GM21381 (cell line): ENCODE measurements around the gene TMEM248.
A peak's percentile ranks its signal among the peaks of the same experiment; 100 is the strongest.
"Not testable (repeated sequence)": the region's sequence is repeated elsewhere in the genome, so short reads cannot be mapped to it uniquely, and the experiment has no call there.

Source experiments
- ATAC-seq: cut with Tn5 transposase; IDR thresholded peaks from one replicate; pipeline ENCODE4 v1.9.1; 2021; ENCODE audit warnings: mild to moderate bottlenecking, moderate library complexity; ENCODE audit not compliant: unreplicated experiment

TMEM248 gene, protein sequence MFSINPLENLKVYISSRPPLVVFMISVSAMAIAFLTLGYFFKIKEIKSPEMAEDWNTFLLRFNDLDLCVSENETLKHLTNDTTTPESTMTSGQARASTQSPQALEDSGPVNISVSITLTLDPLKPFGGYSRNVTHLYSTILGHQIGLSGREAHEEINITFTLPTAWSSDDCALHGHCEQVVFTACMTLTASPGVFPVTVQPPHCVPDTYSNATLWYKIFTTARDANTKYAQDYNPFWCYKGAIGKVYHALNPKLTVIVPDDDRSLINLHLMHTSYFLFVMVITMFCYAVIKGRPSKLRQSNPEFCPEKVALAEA

DNA sequence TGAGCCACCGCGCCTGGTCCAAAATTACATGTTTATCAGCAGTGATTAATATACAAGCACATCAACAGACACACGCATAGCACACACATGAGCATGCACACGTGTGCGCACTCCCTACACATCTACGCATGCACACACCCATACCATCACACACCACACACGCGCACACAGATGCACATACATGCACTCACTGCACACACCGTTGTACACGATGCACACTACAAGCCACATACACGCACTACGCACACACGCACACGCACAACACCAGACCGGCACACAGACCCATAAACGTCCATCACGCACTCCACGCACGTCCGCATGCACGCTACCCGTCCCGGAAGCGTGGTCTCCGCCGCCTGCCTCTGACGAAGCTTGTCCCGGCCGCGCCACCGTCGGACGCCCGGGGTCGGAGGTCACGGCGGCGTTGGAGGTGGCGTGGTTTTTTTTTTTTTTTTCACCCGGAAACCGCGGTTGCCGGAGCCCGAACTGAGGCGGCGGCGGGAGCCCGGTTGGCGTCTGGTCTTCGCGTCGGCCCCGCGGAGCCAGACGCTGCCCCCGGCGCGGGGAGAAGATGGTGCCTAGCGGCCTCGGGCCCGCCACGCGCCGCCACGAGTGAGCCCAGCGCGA lies at the start of gene TMEM248:
Gene TMEM248, plus strand, starts transcription at position 457 of the 627 bp plus-strand sequence. CDS start 20,641 bp downstream, outside the sequence.
- peak; percentile 85 for ATAC-seq

DNA sequence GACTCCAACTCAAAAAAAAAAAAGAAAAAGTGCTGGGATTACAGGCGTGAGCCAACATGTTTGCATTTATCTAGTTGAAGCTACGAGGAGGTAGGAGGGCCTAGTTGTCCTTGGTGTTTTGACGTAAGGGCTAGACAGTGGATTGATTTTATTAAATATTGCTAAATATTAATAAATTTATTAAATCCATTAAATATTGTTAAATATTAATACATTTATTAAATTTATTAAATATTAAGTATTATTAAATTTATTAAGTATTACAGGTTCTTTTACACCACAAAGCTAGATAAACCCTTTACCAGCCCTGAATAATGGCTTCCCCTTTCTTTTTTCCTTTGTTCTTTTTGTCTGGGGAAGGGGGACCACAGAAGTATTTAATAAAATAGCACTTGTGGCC lies 47.5 kb upstream of the TMEM248 start:
- ATAC-seq, result no peak

DNA sequence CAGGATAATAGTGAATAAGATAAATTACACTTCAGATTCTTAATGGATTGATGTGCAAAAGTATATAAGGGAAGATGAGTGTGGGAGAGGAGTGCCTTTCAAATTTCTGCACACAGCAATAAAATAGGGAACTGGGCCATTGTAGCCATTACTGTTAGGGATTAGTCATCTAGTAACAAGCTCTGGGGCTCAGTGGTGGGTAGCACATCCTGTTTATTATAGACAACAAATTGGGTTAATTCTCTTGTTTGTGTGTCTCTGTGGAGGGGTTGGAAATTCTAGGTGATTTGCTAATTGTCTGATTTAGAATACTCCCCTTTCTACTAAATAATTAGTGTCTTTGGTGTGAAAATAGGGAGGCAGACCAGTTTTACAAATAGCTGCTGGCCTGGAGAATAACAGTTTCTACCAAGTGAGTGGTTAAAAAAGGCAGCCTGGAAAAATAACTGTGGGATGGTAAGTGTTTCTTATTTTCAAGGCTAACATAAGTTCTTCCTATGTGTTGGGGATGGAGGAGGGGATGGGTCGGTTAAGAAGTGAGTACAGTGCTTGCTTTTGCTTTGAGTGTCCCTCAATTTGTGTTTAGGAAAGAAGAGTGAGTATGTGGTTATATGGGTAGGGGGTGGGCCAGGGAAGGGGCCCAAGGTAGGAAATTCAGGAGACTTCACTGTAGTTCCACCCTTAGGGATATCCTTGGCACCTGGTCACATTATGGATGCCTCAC lies 43.3 kb upstream of the TMEM248 start:
- peak; percentile 95 for ATAC-seq

DNA sequence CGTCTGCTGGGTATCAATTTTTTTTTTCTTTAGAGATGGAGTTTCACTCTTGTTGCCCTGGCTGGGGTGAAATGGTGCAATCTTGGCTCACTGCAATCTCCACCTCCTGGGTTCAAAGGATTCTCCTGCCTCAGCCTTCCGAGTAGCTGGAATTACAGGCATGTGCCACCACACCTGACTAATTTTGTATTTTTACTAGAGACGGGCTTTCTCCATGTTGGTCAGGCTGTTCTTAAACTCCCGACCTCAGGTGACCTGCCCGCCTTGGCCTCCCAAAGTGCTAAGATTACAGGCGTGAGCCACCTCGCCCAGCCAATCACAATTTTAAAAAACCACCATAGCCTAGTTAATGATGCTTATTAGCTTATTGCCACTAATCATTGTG lies 42.7 kb upstream of the TMEM248 start:
- not testable (repeated sequence) for ATAC-seq

DNA sequence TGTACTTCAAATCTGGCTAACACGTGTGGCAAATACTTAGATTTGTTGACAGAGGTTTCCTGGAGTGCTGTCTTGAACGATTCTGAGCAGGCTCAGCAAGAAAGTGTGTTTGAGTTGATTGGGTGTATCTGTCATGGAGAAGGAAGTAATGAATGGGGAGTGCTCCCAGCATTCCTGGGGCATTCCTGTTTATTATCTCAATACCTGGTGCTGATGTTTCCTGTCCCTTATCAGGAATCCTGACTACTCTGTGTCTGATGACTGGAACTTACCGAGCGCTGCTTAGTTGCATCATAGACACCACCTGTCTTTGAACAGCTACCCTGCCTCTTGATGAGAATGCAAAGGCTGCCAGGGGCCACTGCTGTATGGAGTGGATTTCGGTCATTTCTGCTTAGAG lies 41.0 kb upstream of the TMEM248 start:
- no peak for ATAC-seq

DNA sequence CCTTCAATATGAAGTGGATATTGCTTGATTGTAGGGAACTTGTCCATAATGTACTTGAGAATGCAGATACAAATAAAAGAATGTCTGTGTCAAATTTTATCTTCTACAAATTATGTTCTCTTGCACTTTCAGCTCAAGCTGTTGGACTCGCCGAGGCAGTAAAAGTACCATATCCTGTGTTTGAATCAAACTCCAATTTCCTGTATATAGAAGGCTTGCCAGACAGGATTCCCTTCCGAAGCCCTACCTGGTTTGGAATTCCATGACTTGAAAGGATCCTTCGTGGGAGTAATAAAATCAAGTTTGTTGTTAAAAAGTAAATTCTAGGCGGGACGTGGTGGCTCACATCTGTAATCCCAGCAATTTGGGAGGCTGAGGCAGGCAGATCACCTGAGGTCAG lies 40.4 kb upstream of the TMEM248 start:
- ATAC-seq, result not testable (repeated sequence)

DNA sequence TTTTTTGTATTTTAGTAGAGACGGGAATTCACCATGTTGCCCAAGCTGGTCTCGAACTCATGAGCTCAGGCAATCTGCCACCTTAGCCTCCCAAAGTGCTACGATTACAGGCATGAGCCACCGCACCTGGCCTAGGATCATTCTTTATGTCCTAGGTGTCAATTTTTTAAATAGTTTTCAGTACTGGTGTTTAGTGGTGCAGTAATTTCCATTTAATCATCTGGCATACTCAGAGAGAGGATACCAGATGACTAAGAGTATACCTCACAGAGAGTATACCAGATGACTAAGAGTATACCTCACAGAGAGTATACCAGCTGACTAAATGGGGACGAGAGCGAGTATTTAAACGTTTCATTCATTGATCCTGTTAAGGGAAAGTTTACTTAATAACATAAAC lies 37.3 kb upstream of the TMEM248 start:
- ATAC-seq, result no peak

DNA sequence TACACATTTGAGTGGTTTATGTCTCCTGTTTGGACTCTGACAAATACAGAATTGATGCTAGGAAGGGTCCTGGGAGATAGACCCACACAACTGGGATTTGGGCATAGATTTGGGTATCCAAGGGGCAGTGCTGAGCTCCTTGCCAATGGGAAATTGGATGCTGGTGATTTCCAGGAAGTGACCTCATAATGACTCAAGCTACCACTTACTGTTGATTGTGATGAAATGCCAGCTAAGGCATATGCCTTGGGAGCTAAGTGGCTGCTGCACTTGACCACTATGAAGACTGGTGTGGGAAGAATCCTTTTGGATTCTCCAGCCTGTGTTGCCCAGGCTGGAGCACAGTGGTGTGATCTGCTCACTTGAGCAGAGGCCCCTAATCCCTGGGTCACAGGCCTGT lies 36.5 kb upstream of the TMEM248 start:
- not testable (repeated sequence) for ATAC-seq

DNA sequence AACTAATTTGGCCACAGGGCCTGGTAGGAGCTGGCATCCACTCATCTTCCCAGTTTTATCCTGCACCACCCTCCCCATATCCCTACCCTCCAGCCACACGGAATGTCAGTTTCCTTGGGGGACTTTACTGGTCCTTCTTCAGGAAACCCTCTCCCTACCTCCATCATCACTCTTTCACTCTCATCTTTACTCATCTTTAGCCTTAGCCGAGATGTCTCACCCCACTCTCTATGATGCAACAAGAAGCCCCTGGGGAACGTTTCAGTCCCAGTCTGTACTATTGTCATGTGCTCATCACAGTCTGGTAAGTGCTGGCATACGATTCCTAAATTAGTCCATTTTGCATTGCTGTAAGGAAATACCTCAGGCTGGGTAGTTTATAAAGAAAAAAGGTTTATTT lies 34.9 kb upstream of the TMEM248 start:
- ATAC-seq, result peak; percentile 49

DNA sequence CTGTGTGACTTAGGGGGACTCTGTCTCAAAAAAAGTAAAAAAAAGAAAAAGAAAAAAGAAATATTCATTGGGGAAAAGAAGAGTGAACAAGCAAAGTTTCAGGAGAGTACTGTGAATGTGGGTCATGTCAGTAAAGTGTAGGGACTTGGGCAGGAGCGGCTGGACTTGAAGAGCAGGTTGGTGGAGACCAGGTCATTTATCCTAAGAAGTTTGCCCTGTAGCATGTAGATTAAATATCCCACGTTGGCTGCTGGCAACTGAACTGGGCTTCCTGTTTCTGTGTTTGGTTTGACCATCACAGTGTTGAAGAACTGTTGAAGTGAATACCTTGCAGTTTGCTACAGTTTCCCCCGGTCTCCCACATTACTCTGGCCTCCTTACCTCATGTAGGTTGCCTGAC lies 32.8 kb upstream of the TMEM248 start:
- not testable (repeated sequence) for ATAC-seq

DNA sequence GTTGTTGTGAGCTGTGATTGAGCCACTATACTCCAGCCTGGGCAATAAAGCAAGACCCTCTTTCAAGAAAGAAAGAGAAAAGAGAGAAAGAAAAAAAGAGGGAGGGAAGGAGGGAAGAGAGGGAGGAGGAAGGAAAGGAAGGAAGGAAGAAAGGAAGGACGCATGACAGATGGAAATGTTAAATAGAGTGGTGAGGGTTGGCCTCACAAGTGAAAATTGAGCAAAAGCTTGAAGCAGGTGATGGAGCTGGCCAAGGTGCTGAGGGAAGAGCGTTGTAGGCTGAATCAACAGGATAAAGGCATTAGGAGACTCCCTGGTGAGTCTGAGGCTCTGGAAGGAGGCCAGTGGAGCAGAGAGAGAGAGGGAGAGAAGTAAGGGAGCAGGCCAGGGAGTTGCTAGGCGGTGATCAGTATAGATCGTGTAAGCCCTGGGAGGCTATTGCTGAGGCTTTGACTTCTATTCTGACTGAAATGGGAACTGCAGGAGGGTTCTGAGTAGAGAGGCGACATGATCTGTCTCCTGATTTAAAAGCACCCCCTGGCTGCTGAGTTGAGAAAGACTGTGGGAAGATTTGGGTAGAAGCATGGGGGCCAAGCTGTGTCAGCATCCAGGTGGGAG lies 26.5 kb upstream of the TMEM248 start:
- ATAC-seq, result no peak

DNA sequence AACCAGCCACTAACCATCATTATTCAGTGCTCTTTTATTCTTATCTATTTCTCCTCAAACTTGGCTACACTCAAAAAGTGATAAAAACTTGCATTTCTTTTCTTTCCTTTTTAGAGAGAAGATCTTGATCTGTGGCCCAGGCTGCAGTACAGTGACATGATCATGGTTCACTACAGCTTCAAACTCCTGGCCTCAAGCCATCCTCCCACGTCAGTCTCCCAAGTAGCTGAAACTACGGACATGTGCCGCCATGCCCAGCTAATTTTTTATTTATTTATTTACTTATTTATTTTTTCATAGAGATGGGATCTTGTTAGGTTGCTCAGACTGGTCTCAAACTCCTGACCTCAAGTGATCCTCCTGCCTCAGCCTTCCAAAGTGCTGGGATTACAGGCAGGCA lies 24.6 kb upstream of the TMEM248 start:
- no peak for ATAC-seq

DNA sequence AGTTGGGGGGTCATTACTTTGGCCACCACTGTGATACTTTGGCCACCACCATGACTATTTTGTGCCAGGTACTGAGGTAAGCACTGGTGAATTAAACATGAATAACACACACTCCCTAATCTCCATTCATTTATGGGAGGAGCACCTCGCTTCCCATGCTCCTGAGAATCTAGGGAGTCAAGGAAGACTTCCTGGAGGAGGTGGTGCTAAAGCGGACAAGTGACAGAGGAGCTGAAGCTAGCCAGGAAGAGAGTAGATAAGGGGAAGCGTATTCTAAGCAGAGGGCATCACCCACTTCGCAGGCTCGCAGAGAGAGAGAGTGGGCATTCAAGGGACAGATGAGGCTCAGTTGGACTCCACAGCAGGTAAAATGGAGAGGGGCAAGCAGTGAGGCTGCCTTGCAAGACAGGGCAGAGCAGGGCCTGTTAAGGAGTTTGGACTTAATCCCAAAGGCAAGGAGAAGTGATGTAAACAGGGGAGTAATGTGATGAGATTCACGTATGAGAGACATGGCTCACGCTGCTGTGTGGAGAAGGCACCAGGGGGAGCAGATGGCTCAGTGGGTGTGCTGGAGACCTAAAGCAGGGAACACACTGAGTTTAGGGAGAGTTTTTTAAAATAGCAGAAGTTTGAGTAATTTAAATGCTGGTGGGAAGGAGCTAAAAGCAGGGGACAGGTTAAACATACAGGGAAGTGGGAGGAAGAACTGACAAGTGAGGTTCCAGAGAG lies 21.3 kb upstream of the TMEM248 start:
- ATAC-seq, result no peak

DNA sequence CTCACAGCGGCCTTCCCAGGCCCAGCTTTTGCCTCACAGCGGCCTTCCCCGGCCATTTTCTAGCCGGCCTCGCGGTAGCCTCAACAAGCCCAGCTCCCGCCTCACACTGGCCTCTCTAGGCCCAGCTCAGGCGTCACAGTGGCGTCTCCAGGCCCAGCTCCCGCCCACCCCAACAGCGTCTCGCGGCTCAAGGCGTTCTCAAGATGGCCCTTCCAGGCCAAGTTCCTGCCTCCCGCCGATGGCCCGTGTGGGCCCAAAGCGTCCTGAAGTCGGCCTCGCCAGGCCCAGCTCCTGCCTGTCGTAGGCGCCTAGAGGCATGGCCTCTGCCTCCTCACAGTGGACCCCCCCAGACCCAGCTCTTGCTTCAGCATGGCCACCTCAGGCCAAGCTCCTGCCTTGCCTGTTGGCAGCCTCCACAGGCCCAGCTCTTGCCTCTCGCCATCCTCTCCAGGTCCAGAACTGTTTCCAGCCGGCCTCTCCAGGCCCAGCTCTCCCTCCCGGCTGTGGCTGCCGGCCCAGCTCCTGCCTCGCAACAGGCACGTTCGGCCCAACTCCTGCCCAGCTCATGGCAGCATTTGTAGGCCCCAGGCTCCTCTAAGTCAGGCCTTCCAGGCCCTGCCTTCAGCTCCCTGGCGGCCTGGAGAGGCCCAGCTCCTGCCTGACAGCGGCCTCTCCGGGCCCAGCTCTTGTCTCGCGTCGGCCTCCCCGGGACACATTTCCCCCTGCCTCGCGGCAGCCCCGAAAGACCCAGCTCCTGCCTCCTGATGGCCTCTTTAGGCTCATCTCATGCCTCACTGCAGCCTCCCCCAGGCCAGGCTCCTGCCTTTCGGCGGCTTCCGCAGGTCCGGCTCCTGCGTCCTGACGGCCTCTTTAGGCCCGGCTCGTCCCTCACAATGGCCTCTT lies 18.8 kb upstream of the TMEM248 start:
- ATAC-seq, result no peak

DNA sequence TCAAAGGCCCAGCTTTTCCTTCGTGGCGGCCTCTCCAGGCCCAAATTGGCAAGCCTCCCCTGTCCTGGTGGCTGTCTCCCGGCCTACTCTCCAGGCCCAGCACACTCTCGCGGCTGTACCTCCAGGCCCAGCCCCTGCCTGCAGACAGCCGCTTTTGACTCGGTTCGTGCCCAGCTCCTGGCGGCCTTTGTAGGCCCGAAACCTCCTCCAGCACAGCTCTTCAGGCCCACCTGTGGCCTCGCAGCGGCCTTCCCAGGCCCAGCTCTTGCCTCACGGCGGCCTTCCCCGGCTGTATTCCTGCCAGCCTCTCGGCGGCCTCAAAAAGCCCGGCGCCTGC lies 18.2 kb upstream of the TMEM248 start:
- no peak for ATAC-seq

DNA sequence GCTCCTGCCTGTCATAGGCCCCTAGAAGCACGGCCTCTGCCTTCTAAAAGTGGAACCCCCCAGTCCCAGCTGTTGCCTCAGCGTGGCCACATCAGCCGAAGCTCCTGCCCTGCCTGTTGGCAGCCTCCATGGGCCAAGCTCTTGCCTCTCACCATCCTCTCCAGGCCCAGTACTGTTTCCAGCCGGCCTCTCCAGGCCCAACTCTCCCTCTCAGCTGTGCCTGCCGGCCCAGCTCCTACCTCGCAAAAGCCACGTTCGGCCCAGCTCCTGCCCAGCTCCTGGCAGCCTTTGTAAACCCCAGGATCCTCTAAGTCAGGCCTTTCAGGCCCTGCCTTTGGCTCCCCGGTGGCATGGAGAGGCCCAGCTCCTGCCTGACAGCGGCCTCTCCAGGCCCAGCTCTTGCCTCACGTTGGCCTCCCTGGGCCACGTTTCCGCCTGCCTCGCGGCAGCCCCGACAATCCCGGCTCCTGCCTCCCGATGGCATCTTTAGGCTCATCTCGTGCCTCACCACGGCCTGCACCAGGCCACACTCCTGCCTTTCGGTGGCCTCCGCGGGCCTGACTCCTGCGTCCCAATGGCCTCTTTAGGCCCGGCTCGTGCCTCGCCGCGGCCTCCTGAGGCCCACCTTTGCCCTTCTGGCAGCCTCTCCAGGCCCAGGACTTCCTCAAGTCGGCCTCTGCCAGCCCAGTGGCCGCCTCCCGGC lies 17.5 kb upstream of the TMEM248 start:
- no peak for ATAC-seq

DNA sequence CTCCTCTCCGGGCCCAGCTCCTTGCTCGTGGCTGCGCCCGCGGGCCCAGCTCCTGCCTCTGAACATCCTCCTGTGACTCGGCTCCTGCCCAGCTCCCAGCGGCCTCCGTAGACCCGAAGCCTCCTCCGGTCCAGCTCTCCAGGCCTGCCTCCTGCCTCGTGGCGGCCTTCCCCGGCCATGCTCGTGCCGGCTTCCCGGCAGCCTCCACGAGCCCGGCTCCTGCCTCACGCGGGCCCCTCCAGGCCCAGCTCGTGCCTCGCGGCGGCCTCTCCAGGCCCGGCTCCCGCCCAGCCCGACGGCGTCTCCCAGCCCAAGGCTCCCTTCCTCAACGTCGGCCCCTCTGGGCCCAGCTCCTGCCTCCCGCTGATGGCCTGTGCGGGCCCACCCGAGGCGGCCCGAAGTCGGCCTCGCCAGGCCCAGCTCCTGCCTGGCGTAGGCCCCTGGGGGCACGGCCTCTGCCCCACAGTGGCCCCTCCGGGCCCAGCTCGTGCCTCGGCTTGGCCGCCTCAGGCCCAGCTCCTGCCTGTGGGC lies 16.9 kb upstream of the TMEM248 start:
- no peak for ATAC-seq

DNA sequence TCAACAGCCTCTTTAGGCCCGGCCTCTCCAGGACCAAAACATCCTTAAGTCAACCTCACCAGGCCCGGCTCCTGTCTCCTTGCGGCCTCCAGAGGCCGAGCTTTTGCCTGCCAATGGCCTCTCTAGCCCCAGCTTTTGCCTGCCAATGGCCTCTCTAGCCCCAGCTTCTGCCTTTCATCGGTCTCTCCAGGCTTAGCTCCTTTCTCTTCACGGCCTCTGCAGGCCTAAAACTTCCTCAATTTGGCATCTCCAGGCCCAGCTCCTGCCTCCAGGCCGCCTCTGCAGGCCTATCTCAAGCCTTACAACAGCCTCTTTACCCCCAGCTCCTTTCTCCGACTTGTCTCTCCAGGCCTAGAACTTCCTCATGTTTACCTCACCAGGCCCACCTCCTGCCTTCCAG lies 15.7 kb upstream of the TMEM248 start:
- ATAC-seq, result no peak

DNA sequence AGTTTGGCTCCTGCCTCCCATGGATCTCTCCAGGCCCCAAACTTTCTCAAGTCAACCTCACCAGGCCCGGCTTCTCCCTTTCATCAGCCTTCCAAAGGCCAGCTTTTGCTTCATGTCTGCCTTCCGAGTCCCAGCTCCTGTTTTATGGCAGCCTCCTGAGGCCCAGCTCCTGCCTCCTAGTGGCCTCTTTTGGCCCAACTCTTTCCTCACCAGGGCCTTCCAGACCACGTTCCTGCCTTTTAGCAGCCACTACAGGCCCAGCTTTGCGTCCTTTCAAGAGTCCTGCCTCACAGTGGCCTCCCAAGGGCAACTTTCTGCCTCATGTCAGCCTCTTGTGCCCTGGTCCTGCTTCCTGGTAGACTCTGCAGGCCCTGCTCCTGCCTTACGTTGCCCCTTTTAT lies 15.3 kb upstream of the TMEM248 start:
- ATAC-seq, result no peak
